Uterus (tissue), 4 donors: Measurements from ENCODE around the gene ARVCF. TPM values are rescaled to one million over a fixed set of nuclear protein-coding genes. Genes with fewer than 3 reads are reported as not detected.

Experiments
- DNase-seq, 2 donors: peaks; one replicate each; pipeline ENCODE4 v3.0.0-alpha.2; 2019 to 2020
- H3K27ac ChIP-seq, 2 donors: fragments of 200-600 bp; sonication (generic); 1 replicate in 1 of 2; 2 replicates in 1 of 2; pipeline ENCODE4 v1.5.1; 2016 to 2018
- H3K27me3 ChIP-seq, 2 donors: fragments of 200-600 bp; sonication (generic); one replicate each; pipeline ENCODE4 v1.5.1; 2018 to 2019; ENCODE audit warnings: control low read depth in 1 of 2
- H3K36me3 ChIP-seq, 2 donors: fragments of 200-600 bp; sonication (generic); one replicate each; pipeline ENCODE4 v1.5.1; 2019; ENCODE audit warnings: control low read depth in 1 of 2
- H3K4me1 ChIP-seq, 2 donors: fragments of 200-600 bp; sonication (generic); one replicate each; pipeline ENCODE4 v1.5.1; 2018 to 2019; ENCODE audit warnings: control low read depth in 1 of 2
- H3K4me3 ChIP-seq, 2 donors: fragments of 200-600 bp; sonication (generic); 1 replicate in 1 of 2; 2 replicates in 1 of 2; pipeline ENCODE4 v1.5.1; 2018 to 2019; ENCODE audit warnings: mild to moderate bottlenecking in 1 of 2
- H3K9me3 ChIP-seq, 2 donors: fragments of 200-600 bp; sonication (generic); one replicate each; pipeline ENCODE4 v1.5.1; 2019; ENCODE audit warnings: control low read depth in 1 of 2
- CTCF ChIP-seq, 4 experiments: fragments of 200-600 bp in 2 of 4; fragments of 450-650 bp in 2 of 4; sonication (generic) in 2 of 4; IDR thresholded peaks; one replicate each; pipeline ENCODE4 v1.5.1; 2016 to 2019; ENCODE audit warnings: antibody characterized with exemption in 4 of 4, mild to moderate bottlenecking in 2 of 4, moderate library complexity in 1 of 4
- POLR2A ChIP-seq, 2 donors: fragments of 450-650 bp; IDR thresholded peaks; one replicate each; pipeline ENCODE4 v1.6.1; 2016; ENCODE audit warnings: antibody characterized with exemption in 2 of 2, mild to moderate bottlenecking in 1 of 2, moderate library complexity in 1 of 2
- intact Hi-C: fragments of 100-400 bp; cut with DNase I; formaldehyde crosslinking; loops from one replicate; pipeline ENCODE4 v1.15.1; 2023; ENCODE audit warnings: low total_unique reads
- total RNA-seq, 4 donors: library from RNA; depleted of rRNA in 3 of 4; stranded (reverse); fragments of >200 nt in 3 of 4; gene quantifications; one replicate each; pipeline versions ENCODE4 v1.1.0 to v1.2.4, GENCODE V29; 2014 to 2023
- donor health status: DM: yes; HTN: yes; CAD: no.

The ARVCF gene
- total RNA-seq, 4 donors from 2014 or later, result 1.5 to 43.4 (median 16.6) TPM

- H3K9me3 ChIP-seq, result no peaks in the 10 kb centered on the region
- H3K27ac ChIP-seq, result peak overlapping the region; percentile 5 to 66
- peak overlapping the region; percentile 66 to 79 for H3K4me3 ChIP-seq
- no peaks in the 10 kb centered on the region for H3K36me3 ChIP-seq
- no peak for DNase-seq
- H3K4me1 ChIP-seq, result peaks cover 0 to 4% of the 10 kb centered on the region in 2 donors
- no peaks in the 10 kb centered on the region for H3K27me3 ChIP-seq
- intact Hi-C loops, result no loop called here
- no peak for TF ChIP-seq POLR2A (IDR thresholded peaks at IDR 0.05)
- TF ChIP-seq CTCF (IDR thresholded peaks at IDR 0.05), result no peak
Measured at GRCh38 chr22:20021196-20022181, 4.9 kb upstream of the ARVCF start.

GRCh38 chr22:20020533-20021195, 4.0 kb upstream of the ARVCF start, which contains the start of gene TANGO2:
Gene TANGO2, plus strand, starts transcription at chr22:20021110. Its CDS starts 15,689 bp downstream, at chr22:20036799.
- Histone ChIP-seq H3K27me3 (no peaks in the 10 kb centered on the region), H3K4me3 (peak within 1 kb of the TSS; percentile 66 to 79), H3K36me3 (no peaks in the 10 kb centered on the region), H3K27ac (peak within 1 kb of the TSS; percentile 50 to 66), H3K9me3 (no peaks in the 10 kb centered on the region), H3K4me1 (peaks cover 0 to 4% of the 10 kb centered on the region in 2 donors)
- peak in 2 of 4 experiments; percentile 5 to 6 for TF ChIP-seq CTCF (IDR thresholded peaks at IDR 0.05)
- TF ChIP-seq POLR2A (IDR thresholded peaks at IDR 0.05), result peak; percentile 40 to 89
- intact Hi-C loops, result no loop called here
- DNase-seq, result peak; percentile 87 to 94

- no peaks in the 10 kb centered on the region for H3K27me3 ChIP-seq
- H3K9me3 ChIP-seq, result no peaks in the 10 kb centered on the region
- TF ChIP-seq CTCF (IDR thresholded peaks at IDR 0.05), result no peak
- TF ChIP-seq POLR2A (IDR thresholded peaks at IDR 0.05), result no peak
- no peaks in the 10 kb centered on the region for H3K36me3 ChIP-seq
- no peak for DNase-seq
- peak overlapping the region; percentile 50 to 52 for H3K27ac ChIP-seq
- intact Hi-C loops, result no loop called here
- peaks cover 0 to 4% of the 10 kb centered on the region in 2 donors for H3K4me1 ChIP-seq
- peak overlapping the region; percentile 66 to 79 for H3K4me3 ChIP-seq
Measured at GRCh38 chr22:20019661-20020532, 3.3 kb upstream of the ARVCF start.

- H3K27ac ChIP-seq, result no peak overlapping the region
- H3K4me3 ChIP-seq, result no peak overlapping the region
- TF ChIP-seq POLR2A (IDR thresholded peaks at IDR 0.05) (no peak), CTCF (IDR thresholded peaks at IDR 0.05) (no peak)
- H3K27me3 ChIP-seq, result no peaks in the 10 kb centered on the region
- no peaks in the 10 kb centered on the region for H3K36me3 ChIP-seq
- intact Hi-C loops, result no loop called here
- no peak for DNase-seq
- peaks cover 0 to 4% of the 10 kb centered on the region in 2 donors for H3K4me1 ChIP-seq
- H3K9me3 ChIP-seq, result no peaks in the 10 kb centered on the region
Measured at GRCh38 chr22:20018001-20018400, 1.4 kb upstream of the ARVCF start.
